HepG2 (cell line): Measurements from ENCODE around the gene CCDC57.

Experiments used
- RAD21 ChIP-seq: fragments of 450-650 bp; formaldehyde crosslinking; IDR thresholded peaks from 2 replicates; pipeline ENCODE4 v1.5.0; 2020; ENCODE audit warnings: mild to moderate bottlenecking
- TOPORS ChIP-seq: sonication (generic); formaldehyde crosslinking; IDR thresholded peaks from 2 replicates; pipeline ENCODE4 v1.8.0; 2023; ENCODE audit warnings: mild to moderate bottlenecking, missing genetic modification reagents
- ZNF432 ChIP-seq: sonication (generic); formaldehyde crosslinking; IDR thresholded peaks from 2 replicates; pipeline ENCODE4 v1.5.0; 2020; ENCODE audit warnings: missing genetic modification reagents, mild to moderate bottlenecking, borderline replicate concordance
- TF ChIP-seq, protein P1 (sequence below): sonication (generic); formaldehyde crosslinking; IDR thresholded peaks from 2 replicates; pipeline ENCODE4 v1.5.0; 2020; ENCODE audit warnings: mild to moderate bottlenecking, missing genetic modification reagents, moderate library complexity

DNA sequence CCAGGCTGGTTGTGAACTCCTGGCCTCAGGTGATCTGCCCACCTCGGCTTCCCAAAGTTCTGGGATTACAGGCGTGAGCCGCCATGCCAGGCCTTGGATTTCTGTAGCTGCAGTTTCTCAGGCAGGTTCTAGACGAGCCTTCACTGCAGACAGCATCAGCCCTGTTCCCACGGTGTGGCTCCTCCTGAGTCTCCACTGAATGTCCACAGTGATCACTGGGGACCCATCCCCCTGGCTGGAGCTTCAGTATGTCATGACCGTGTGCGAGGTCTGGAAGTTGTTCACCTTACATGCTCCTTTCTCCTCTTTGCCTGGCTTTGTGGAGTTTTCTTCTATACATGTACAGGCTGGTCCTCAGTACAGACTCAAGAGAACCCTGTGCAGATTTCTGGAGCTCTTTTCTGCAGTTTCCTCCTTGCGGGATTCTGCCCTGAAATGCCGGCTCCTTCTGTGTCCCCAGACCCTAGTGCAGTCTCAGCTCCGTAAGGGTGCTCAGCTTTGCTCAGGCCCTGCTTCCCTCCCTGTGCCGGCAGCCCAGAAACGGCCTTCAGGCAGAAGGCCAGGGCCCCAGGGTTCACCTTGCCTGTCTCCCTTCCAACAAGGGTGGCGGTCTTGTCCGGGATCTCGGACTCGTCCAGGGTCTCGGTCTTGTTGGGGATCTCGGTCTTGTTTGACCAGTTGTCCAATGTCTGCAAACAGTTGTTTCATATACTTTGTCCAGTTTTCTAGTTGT is 100.3 kb downstream of the CCDC57 start:
- TF ChIP-seq ZNF432 (CRISPR knock-in tag) (no peak), TOPORS (CRISPR knock-in tag) (no peak), RAD21 (CRISPR knock-in tag) (no peak)
- TF ChIP-seq, protein P1, sequence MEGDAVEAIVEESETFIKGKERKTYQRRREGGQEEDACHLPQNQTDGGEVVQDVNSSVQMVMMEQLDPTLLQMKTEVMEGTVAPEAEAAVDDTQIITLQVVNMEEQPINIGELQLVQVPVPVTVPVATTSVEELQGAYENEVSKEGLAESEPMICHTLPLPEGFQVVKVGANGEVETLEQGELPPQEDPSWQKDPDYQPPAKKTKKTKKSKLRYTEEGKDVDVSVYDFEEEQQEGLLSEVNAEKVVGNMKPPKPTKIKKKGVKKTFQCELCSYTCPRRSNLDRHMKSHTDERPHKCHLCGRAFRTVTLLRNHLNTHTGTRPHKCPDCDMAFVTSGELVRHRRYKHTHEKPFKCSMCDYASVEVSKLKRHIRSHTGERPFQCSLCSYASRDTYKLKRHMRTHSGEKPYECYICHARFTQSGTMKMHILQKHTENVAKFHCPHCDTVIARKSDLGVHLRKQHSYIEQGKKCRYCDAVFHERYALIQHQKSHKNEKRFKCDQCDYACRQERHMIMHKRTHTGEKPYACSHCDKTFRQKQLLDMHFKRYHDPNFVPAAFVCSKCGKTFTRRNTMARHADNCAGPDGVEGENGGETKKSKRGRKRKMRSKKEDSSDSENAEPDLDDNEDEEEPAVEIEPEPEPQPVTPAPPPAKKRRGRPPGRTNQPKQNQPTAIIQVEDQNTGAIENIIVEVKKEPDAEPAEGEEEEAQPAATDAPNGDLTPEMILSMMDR (CRISPR knock-in tag), result no peak
